ENCODE results near the gene RBM23. TPM values are rescaled to one million over a fixed set of nuclear protein-coding genes. Genes with fewer than 3 reads are reported as not detected.

Gene RBM23
- total and polyA plus RNA-seq, 9 of the 15 experiments (the other 6 are each of a cell fraction or from before 2014, with no cell fraction given): 46.0 to 102 (median 58.5) TPM

DNA sequence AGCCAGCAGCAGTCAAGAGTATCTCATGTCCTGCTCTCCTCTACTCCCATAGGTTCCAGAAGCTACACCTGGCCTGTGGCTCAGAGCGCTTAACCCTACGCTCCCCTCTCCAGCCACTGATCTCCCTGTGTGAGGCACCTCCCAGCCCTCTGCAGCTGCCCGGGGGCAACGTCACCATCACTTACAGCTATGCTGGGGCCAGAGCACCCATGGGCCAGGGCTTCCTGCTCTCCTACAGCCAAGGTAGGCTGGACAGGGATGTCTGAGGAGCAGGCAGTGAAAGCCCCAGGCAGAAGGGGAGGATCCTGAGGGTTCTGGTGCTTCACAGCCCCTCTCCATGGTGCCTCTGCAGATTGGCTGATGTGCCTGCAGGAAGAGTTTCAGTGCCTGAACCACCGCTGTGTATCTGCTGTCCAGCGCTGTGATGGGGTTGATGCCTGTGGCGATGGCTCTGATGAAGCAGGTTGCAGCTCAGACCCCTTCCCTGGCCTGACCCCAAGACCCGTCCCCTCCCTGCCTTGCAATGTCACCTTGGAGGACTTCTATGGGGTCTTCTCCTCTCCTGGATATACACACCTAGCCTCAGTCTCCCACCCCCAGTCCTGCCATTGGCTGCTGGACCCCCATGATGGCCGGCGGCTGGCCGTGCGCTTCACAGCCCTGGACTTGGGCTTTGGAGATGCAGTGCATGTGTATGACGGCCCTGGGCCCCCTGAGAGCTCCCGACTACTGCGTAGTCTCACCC lies 43.8 kb downstream of the RBM23 start:
- Histone ChIP-seq H3K79me2 (ENCODE audit: control insufficient read depth, insufficient read depth, low read length) (peaks cover 15% of the 10 kb centered on the region), H3K9ac (ENCODE audit: insufficient read depth in 1 of 2, low read depth in 2 of 2, low read length in 2 of 2) (no peak overlapping the region; a peak in 1 of 4 replicates), H2AFZ (ENCODE audit: low read depth, low read length) (no peak overlapping the region), H3K9me1 (ENCODE audit: control insufficient read depth, insufficient read depth, low read length) (no peaks in the 10 kb centered on the region), H3K4me1 (replicated peaks in 1 of 2; ENCODE audit: control insufficient read depth in 2 of 2, insufficient read depth in 2 of 2, low read length in 2 of 2) (peaks cover 7 to 28% of the 10 kb centered on the region in 2 experiments; a peak in 4 of 5 replicates), H3K9me3 (replicated peaks; ENCODE audit: control insufficient read depth, insufficient read depth, low read depth, low read length) (no peaks in the 10 kb centered on the region), H3K4me2 (ENCODE audit: insufficient read depth, low read length) (no peak overlapping the region), H3K4me3 (no peak overlapping the region), H3K36me3 (ENCODE audit: control insufficient read depth, insufficient read depth, low read length) (peaks cover 47% of the 10 kb centered on the region; the same call in 2 of the 3 replicates), H3K27ac (ENCODE audit: extremely low read depth, low read depth, low read length) (no peak overlapping the region), H4K20me1 (replicated peaks; ENCODE audit: control insufficient read depth, insufficient read depth, low read length) (peaks cover 5% of the 10 kb centered on the region; the same call in 1 of the 2 replicates), H3K27me3 (ENCODE audit: control insufficient read depth in 2 of 2, insufficient read depth in 2 of 2, low read length in 2 of 2) (no peaks in the 10 kb centered on the region)
- ChIA-PET CTCF (ENCODE audit: low intra/inter-chr PET ratio) (no interaction called here), POLR2A (interaction anchor here (1.0 to 1.9 kb wide), 2 partner anchors 8 to 11 kb away, joined by 5 to 6 read pairs; no protein-coding TSS in a partner anchor)
- no peak for DNase-seq (ENCODE audit: extremely low read depth in 1 of 4, low spot score in 3 of 4)
- FAIRE-seq: no peak
- TF ChIP-seq ZNF143 (CRISPR knock-in tag; IDR thresholded peaks at IDR 0.05) (no peak), ZZZ3 (IDR thresholded peaks at IDR 0.05) (no peak), CHD1 (IDR thresholded peaks at IDR 0.05; ENCODE audit: low read length) (no peak), FUS (optimal IDR thresholded peaks at IDR 0.05; ENCODE audit: low read depth, low read length) (no peak), BRF2 (IDR thresholded peaks at IDR 0.05; ENCODE audit: borderline replicate concordance, insufficient read depth, insufficient read length) (no peak), ILK (tag; IDR thresholded peaks at IDR 0.05; ENCODE audit: borderline replicate concordance, low read depth) (no peak), C11orf30 (IDR thresholded peaks at IDR 0.05; ENCODE audit: low read depth) (no peak), RFX7 (CRISPR knock-in tag; IDR thresholded peaks at IDR 0.05) (no peak), HNRNPLL (IDR thresholded peaks at IDR 0.05; ENCODE audit: low read depth, low read length, poor library complexity, severe bottlenecking) (no peak), EP300 (IDR thresholded peaks at IDR 0.05; ENCODE audit: low read length) (no peak), RAD51 (IDR thresholded peaks at IDR 0.05; ENCODE audit: borderline replicate concordance, low read depth) (no peak), ZNF57 (CRISPR knock-in tag; IDR thresholded peaks at IDR 0.05) (no peak), PURB (CRISPR knock-in tag; IDR thresholded peaks at IDR 0.05; ENCODE audit: low read depth) (no peak), THRAP3 (IDR thresholded peaks at IDR 0.05; ENCODE audit: borderline replicate concordance) (no peak), ZNF253 (CRISPR knock-in tag; conservative IDR thresholded peaks at IDR 0.05) (no peak), MXD1 (CRISPR knock-in tag; IDR thresholded peaks at IDR 0.05; ENCODE audit: borderline replicate concordance, poor library complexity, severe bottlenecking) (no peak), ZNF23 (CRISPR knock-in tag; IDR thresholded peaks at IDR 0.05) (no peak), BRD4 (IDR thresholded peaks at IDR 0.05) (no peak), THAP7 (CRISPR knock-in tag; IDR thresholded peaks at IDR 0.05) (no peak), ZNF79 (CRISPR knock-in tag; IDR thresholded peaks at IDR 0.05; ENCODE audit: low read depth) (no peak)
- in situ Hi-C loops (cut with MboI): no loop called here
- no TSS peak for BruUV-seq (replicated peaks)
- 95% methylated on average over 15 of the region's 15 CpGs for WGBS (ENCODE audit: insufficient coverage, low coverage, missing lambda C conversion rate)
- intact Hi-C loops (cut with micrococcal nuclease): no loop called here
- no peak for ATAC-seq

All from K562 (cell line).